NCI-H2171 (cell line): Measurements from ENCODE around the gene RRP7A.
"Not testable (repeated sequence)": the region's sequence is repeated elsewhere in the genome, so short reads cannot be mapped to it uniquely, and the experiment has no call there.

Source experiments
- DNase-seq: peaks from one replicate; lab custom pipeline; 2025; lab: John Stamatoyannopoulos, UW

RRP7A gene, protein sequence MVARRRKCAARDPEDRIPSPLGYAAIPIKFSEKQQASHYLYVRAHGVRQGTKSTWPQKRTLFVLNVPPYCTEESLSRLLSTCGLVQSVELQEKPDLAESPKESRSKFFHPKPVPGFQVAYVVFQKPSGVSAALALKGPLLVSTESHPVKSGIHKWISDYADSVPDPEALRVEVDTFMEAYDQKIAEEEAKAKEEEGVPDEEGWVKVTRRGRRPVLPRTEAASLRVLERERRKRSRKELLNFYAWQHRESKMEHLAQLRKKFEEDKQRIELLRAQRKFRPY

DNA sequence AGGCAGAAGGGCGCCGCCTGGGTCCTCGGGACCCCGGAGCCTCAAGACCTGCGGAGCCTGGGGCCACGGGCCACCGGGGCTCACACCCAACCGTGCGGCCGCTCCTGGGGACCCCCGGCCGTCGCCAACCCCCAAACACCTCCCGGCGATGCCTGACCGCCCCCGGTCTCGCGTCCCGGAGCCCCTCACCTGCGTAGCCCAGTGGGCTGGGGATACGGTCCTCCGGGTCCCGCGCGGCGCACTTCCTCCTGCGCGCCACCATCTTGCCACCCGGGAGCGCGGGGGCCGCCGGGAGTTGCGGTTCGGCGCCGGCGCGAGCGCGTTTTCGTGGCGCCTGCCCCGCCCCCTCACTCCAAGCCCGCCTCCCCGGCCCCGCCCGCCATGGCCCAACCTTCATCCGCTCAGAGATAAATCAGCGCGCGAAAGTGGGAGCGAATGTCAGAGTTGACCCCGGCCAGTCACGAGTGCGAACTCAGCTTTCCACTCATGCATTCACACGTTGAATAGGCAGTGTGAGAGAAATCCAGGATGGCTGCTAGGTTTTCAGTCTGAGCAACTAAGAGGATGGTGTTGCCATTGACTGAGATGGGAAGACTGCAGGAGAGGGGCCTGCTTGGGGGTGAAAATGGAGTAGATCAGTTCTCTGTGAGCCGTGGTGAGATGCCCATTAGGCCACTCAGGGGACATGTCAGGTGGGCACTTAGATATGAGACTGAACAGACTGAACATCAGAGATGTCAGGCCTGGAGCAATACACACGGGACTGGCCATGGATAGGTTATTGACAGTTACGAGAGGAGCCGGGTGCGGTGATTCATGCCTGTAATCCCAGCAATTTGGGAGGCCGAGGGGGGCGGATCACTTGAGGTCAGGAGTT is at the start of gene RRP7A:
TSS of gene RRP7A (minus strand) at position 272 of the 877 bp plus-strand sequence. CDS start at position 262, 10 bp downstream.
- peak; percentile 81 for DNase-seq

DNA sequence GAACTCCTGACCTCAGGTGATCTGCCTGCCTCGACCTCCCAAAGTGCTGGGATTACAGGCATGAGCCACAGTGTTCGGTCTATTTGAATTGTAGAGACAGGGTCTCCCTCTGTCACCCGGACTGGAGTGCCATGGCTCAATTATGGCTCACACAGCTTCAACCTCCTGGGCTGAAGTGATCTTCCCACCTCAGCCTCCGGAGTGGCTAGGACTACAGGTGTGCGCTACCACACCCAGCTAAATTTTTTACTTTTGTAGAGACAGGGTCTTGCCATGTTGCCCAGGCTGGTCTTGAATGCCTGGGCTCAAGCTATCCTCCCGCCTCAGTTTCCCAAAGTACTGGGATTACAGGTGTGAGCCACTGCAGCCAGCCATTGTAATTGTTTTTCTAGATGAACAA is 48.4 kb upstream of the RRP7A start:
- DNase-seq, result not testable (repeated sequence)

DNA sequence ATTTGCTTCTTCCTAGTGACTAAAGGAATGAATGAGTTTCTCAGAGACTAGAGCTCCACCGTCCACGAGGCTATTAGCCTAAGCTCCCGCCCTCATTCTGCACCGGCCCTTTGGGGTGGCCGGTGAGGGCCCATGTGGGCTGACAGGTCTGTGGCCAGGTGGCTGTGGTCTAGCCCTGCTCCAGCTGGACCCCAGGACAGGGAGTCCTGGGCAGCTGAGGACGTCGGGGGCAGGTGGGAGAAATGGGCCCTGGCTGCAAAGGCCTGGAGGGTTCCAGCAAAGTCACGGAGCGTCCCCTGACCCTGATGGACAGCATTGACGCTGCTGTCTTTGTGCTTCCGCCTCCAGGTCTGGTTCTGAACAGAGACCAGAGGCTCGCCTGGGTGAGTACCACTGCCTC is 46.4 kb upstream of the RRP7A start:
- no peak for DNase-seq

DNA sequence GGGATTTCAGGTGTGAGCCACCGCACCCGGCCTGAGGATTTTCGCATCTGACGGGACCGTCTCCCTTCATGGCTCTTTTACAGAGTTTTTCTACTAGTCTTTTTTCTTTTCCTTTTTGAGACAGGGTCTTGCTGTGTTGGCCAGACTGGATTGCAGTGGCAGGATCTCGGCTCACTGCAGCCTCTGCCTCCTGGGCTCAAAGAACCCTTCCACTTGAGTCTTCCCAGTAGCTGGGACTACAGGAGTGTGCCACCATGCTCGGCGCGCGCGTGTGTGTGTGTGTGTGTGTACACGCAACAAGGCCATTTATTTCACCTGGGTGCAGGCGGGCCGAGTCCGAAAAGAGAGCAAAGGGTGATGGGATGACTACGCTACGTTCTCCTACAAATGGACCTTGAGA is 45.1 kb upstream of the RRP7A start:
- no peak for DNase-seq

DNA sequence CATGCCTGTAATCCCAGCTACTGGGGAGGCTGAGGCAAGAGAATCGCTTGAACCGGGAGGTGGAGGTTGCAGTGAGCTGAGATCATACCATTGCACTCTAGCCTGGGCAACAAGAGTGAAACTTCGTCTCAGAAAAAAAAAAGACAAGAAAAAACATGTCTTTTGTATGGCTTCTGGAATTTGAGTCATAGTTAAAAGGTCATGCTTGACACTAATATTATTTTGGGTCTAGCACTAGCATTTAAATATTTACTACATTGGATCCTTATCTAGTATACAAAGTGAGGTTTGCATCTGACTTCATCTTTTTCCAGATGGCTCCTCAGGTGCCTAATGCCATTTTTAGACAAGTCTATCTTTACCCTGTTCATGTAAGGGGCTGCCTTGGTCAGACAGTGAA is 44.3 kb upstream of the RRP7A start:
- DNase-seq, result not testable (repeated sequence)

DNA sequence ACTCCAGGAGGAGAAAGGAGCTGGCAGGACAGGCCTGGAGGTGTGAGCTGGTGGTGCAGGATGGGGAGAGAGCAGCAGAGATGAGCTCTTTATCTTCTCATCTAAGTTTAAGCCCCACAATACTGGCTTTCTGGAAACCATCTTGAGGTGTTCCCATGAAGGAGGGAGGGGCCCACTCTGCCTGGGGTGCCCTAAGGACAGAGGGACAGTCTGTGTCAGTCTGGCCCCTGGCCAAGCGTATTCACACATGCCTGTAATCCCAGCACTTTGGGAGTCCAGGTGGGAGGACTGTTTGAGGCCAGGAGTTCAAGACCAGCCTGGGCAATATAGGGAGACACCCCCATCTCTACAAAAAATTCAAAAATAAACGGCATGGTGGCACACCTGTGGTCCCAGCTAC is 43.1 kb upstream of the RRP7A start:
- DNase-seq, result no peak

DNA sequence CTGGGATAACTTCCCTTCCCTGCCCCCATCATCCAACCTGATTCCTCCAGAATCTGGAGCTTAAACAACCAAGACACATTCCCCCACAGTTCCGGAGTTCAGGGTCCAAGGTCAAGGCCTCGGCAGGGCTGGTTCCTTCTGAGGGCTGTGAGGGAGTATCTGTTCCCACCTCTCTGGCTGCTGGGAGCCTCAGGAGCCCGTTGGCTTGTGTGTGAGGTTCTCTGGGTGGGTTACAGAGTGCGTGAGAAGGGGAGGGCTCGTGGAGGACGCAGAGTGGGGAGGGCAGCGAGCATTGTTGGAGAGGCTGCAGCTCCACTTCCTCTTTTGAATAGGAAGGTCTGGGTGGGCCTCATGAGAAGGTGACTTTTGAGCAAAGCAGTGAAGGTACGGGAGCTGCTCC is 42.7 kb upstream of the RRP7A start:
- DNase-seq, result no peak

DNA sequence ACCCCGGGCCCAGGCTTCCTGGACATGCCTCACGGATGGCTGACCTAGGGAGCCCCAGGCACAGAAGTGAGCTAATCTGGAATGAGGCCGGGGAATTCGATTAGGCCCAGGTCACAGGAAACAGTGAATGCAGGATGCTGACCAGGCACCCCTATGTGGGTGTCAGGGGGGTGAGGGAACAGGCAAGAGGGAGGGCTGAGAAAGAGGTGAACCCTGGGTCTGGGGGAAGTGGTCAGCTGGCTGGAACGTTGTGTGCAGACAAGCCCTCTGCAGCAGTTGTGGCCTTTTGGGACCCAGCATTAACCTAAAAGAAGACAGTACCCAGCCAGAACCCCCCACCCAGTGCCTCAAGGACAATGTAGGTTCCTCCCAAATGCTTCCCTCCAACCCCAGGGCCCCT is 42.3 kb upstream of the RRP7A start:
- no peak for DNase-seq

DNA sequence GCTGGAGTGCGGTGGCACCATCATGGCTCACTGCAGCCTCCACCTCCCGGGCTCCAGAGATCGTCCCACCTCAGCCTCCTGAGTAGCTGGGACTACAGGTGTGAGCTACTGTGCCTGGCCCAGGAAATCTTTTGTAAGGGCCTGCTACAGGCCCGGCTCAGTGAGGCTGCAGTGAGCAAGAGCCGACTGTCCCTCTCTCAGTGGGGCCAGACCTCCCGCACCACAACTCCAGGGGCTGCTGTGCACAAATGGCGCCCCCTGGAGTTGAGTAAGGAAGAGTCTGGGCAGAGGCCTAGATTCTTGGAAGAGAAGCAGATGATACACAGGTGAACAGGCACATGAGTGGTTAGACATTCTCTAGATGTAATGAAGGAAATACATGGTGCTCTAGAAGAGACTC is 41.2 kb upstream of the RRP7A start:
- no peak for DNase-seq

DNA sequence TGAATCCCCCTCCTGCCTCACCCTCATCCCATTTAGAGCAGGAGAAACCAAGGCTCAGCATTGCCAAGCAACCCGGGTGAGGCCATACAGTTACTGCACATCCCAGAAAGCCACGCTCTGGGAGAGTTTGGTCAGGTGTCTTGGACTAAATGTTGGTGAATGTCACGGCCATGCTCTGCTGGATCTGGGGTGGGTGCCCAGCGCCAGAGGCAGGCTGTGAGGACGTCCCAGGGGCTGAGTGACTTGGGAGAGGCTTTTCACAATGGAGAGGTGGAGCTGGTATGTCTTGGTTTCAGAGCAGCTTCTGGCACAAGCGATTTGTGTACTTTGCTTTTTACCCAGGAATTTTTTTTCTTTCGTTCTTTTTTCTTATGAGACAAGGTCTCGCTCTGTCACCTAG is 40.8 kb upstream of the RRP7A start:
- no peak for DNase-seq

DNA sequence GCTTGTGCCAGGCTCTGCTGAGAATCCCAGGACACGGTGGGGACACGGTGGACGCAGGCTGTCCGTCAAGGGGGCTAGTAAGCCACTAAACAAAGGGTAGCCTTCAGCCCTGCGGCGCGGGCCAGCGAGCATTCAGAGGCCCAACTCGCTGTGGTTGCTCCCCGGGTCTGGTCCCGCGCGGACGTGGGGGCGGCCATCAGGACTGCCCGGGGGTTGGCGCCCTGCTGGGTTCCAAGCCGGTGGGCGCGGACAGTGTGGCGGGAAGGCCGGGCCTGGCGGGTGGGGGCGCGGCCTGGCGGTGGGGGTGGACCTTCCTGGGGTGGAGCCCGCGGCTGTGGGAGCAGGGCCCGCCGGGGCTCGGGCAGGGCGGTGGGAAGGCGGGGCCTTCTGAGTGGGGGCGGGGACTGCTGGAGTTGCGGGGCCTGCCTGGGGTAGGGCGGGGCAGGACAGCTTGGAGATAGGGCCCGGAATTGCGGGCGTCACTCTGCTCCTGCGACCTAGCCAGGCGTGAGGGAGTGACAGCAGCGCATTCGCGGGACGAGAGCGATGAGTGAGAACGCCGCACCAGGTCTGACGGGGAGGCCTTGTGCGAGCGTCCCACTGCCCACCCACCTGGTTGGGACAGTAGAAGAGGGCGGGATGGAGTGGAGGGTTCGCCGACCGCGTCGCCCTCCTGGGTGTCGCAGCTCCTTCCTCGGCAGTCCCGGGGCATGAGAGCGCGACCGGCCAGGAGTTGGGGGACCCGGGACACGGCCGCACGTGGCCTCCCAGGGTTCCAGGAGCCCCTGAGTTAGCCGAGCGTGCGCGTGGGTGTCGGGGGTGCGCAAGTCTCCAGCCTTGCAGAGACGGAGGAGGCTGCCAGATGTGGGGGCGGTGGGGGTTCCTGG is 34.1 kb upstream of the RRP7A start, which contains the start of gene SERHL2:
TSS of gene SERHL2 (plus strand) at position 482 of the 887 bp plus-strand sequence. CDS start at position 547, 65 bp downstream.
- DNase-seq, result peak; percentile 83

DNA sequence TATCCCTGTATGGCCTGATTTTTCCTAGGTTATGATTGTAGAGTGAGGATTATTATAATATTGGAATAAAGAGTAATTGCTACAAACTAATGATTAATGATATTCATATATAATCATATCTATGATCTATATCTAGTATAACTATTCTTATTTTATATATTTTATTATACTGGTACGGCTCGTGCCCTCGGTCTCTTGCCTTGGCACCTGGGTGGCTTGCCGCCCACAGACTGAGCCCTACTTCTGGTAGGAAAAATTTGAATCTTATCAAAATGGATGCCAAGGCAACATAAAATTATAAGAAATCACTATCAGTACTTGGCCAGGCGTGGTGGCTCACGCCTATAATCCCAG is 32.7 kb upstream of the RRP7A start:
- not testable (repeated sequence) for DNase-seq

DNA sequence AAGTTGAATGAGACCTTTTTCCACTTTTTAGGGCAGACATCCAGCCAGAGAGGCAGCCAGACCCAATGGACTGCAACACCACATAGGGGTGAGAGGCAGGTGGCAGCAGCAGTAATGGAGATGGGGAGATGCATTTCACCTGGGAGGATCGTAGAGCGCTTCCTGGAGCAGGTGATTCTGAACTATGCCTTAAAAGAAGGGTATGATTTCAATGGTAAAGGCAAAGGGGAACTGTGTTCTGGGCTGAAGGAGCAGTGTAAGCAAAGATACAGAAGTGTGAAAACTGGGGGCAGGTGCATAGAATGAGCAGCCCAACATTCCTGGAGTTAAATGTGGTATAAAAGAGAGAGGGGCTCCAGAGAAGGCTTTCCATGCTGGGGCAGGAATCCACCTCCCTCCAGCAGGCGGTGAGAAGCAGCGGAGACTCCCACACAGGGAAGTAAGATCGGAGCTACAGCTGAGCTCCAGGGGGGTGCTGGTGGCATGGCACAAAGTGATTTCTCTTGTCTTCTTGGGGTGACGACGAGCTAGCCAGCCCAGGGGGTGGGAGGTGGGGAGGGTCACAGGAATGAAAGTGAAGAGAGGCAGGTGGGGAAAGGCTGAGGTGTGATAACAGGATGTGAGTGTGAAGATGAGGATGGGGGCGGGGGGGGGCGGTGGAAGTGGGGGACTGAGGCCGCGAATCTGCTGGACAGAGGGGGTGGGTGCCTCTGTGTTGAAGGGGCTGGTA is 29.9 kb upstream of the RRP7A start:
- DNase-seq, result no peak

DNA sequence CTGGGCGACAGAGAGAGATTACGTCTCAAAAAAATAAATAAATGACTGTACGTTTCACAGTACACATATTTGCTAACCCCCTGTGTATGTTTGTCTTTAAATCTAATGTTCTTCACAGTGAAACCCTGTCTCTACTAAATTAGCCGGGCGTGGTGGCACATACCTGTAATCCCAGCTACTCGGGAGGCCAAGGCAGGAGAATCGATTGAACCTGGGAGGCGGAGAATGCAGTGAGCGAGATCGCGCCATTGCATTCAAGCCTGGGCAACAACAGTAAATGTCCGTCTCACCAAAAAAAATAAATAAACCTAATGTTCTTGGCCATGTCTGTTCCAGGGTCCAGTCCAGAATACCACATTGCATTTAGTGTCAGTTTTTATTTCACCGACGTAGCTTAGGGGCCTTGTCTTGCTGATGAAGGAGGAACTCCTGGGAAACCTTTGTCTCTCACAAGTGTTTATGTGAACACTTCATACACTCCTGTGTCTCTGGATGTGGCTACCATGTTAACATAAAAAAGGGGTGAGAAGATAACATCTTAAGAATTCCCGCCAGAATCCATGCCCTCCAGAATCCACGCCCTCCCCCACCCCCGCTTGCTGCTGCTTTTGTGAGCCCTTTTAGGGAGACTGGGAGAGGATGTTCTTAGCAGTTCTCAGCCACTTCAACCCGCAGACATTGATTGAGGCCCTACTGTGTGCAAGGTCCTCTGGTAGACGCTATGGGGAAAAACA is 29.2 kb upstream of the RRP7A start:
- no peak for DNase-seq

DNA sequence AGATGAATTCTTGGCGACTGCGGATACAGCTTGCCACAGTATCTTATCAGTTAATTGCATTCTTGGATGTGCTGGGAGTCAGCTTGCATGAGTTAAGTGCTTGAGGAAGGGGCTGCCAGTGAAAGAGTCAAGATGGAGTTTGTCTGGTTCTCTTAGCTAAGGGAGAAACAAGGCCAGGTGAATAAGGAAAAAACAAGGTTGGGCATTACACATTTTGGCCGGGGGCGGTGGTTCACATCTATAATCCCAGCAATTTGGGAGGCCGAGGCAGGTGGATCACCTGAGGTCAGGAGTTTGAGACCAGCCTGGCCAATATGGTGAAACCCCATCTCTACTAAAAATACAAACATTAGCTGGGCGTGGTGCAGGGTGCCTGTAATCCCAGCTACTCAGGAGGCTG is 28.5 kb upstream of the RRP7A start:
- DNase-seq, result not testable (repeated sequence)

DNA sequence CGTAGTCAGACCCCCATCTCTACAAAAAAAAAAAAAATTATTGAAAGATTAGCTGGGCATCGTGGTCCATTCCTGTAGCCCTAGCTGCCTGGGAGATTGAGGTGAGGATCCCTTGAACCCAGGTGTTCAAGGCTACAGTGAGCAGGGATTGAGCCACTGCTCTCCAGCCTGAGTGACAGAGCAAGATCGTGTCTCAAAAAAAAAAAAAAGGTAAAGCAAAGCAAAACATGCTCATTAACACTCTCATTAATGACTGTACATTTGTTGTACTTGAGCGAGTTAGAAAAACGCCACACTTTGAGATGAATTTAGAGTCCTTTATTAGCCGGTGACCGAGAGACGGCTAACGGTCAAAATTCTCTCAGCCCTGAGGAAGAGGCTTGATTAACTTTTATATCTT is 28.0 kb upstream of the RRP7A start:
- DNase-seq, result no peak

DNA sequence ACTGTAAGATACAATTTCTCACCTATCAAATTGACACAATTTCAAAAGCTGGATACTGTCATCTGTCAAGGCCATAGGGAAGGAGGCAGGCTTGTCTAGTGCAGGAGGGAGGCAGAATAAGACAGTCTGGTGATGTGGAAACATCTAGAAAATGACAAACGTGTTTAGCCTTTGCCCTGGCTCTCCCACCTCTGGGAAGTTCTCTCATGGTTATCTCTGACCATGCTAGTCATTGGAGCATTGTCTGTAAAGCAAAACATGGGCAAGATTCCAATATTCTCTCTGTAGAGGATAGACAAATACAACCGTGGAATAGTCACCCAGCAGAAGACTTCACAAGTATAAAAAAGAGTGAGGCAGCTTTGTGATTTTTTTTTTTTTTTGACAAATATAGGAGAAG is 25.1 kb upstream of the RRP7A start:
- DNase-seq, result no peak

DNA sequence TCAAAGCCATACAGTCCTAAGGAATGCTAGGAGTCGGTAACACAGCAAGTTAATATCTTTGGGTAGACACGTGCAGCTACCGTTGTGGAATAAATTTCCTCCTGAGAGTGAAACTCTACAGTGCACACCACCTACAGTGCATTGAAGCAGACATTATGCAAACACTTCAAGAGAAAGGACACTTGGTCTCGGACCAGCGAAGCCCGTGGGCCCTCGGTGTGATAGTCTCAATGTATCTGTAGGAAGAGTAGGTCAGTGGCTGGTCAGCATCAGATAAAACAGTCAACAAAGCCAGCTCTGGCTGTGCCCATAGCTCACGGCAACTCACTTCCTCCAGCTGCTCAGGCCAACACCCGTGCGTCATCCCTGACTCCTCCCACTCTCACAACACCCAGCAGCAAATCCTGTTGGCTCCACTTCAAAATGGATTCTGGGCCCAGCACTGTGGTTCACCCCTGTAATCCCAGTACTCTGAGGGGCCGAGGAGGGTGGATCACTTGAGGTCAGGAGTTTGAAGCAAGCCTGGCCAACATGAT is 19.7 kb upstream of the RRP7A start:
- not testable (repeated sequence) for DNase-seq

DNA sequence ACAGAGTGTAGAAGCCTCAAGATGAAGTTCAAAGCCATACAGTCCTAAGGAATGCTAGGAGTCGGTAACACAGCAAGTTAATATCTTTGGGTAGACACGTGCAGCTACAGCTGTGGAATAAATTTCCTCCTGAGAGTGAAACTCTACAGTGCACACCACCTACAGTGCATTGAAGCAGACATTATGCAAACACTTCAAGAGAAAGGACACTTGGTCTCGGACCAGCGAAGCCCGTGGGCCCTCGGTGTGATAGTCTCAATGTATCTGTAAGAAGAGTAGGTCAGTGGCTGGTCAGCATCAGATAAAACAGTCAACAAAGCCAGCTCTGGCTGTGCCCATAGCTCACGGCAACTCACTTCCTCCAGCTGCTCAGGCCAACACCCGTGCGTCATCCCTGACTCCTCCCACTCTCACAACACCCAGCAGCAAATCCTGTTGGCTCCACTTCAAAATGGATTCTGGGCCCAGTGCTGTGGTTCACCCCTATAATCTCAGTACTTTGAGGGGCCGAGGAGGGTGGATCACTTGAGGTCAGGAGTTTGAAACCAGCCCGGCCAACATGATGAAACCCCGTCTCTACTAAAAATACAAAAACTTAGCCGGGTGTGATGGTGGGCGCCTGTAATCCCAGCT is 17.7 kb upstream of the RRP7A start:
- DNase-seq, result not testable (repeated sequence)

DNA sequence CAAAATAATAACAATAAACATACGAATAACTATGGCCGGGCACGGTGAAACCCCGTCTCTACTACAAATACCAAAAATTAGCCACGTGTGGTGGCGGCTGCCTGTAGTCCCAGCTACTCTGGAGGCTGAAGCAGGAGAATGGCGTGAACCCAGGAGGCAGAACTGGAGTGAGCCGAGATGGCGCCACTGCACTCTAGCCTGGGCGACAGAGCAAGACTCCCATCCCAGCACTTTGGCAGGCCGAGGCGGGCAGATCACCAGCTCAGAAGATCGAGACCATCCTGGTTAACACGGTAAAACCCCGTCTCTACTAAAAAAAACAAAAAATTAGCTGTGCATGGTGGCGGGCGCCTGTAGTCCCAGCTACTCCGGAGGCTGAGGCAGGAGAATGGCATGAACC is 17.0 kb upstream of the RRP7A start:
- DNase-seq, result not testable (repeated sequence)
